Ovary (tissue), 3 donors: Measurements from ENCODE around the gene UNC5C.

ENCODE experiments used
- EP300 ChIP-seq: sonication (generic); formaldehyde crosslinking; IDR thresholded peaks from one replicate; pipeline ENCODE4 v1.6.1; 2017; ENCODE audit warnings: antibody characterized with exemption
- POLR2A ChIP-seq: fragments of 450-650 bp; IDR thresholded peaks from one replicate; pipeline ENCODE4 v1.6.1; 2017; ENCODE audit warnings: antibody characterized with exemption, mild to moderate bottlenecking, moderate library complexity
- TF ChIP-seq, protein P1 (sequence below), 3 donors: fragments of 450-650 bp in 2 of 3; fragments of 200-600 bp in 1 of 3; IDR thresholded peaks; one replicate each; pipeline versions ENCODE4 v1.5.1 to v1.8.0; 2016 to 2022; ENCODE audit warnings: antibody characterized with exemption in 3 of 3, mild to moderate bottlenecking in 1 of 3
- donor health status: DM: no; HTN: no; CAD: no.

DNA sequence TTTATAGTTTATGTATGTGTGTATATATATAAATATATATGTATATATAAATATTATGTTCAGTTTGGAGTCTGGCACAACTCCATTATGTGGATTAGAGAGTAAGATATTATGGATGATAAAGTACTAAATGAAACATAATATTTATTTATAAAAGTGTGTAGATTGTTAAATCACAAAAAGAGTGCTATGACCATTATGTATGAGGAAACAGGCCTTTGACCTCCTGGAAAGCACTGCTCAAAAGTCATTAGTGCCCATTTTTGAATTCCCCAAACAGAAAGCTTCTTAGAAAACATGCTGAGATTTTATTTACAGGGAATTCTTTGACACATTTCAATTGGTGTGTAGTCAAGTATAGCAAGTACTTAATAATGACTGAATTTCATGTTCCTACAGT lies 391.2 kb downstream of the UNC5C start:
- TF ChIP-seq, protein P1, sequence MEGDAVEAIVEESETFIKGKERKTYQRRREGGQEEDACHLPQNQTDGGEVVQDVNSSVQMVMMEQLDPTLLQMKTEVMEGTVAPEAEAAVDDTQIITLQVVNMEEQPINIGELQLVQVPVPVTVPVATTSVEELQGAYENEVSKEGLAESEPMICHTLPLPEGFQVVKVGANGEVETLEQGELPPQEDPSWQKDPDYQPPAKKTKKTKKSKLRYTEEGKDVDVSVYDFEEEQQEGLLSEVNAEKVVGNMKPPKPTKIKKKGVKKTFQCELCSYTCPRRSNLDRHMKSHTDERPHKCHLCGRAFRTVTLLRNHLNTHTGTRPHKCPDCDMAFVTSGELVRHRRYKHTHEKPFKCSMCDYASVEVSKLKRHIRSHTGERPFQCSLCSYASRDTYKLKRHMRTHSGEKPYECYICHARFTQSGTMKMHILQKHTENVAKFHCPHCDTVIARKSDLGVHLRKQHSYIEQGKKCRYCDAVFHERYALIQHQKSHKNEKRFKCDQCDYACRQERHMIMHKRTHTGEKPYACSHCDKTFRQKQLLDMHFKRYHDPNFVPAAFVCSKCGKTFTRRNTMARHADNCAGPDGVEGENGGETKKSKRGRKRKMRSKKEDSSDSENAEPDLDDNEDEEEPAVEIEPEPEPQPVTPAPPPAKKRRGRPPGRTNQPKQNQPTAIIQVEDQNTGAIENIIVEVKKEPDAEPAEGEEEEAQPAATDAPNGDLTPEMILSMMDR (IDR thresholded peaks at IDR 0.05) = no peak
- TF ChIP-seq EP300 = no peak
- no peak for TF ChIP-seq POLR2A
